Uterus (tissue), 2 donors: ENCODE measurements around the gene LCN10.

ENCODE experiments used
- POLR2A ChIP-seq, 2 donors: fragments of 450-650 bp; IDR thresholded peaks; one replicate each; pipeline ENCODE4 v1.6.1; 2016; ENCODE audit warnings: antibody characterized with exemption in 2 of 2, mild to moderate bottlenecking in 1 of 2, moderate library complexity in 1 of 2
- TF ChIP-seq, protein P1 (sequence below), 4 experiments: fragments of 200-600 bp in 2 of 4; fragments of 450-650 bp in 2 of 4; sonication (generic) in 2 of 4; IDR thresholded peaks; one replicate each; pipeline ENCODE4 v1.5.1; 2016 to 2019; ENCODE audit warnings: antibody characterized with exemption in 4 of 4, mild to moderate bottlenecking in 2 of 4, moderate library complexity in 1 of 4

- TF ChIP-seq, protein P1, sequence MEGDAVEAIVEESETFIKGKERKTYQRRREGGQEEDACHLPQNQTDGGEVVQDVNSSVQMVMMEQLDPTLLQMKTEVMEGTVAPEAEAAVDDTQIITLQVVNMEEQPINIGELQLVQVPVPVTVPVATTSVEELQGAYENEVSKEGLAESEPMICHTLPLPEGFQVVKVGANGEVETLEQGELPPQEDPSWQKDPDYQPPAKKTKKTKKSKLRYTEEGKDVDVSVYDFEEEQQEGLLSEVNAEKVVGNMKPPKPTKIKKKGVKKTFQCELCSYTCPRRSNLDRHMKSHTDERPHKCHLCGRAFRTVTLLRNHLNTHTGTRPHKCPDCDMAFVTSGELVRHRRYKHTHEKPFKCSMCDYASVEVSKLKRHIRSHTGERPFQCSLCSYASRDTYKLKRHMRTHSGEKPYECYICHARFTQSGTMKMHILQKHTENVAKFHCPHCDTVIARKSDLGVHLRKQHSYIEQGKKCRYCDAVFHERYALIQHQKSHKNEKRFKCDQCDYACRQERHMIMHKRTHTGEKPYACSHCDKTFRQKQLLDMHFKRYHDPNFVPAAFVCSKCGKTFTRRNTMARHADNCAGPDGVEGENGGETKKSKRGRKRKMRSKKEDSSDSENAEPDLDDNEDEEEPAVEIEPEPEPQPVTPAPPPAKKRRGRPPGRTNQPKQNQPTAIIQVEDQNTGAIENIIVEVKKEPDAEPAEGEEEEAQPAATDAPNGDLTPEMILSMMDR (IDR thresholded peaks at IDR 0.05) = no peak
- no peak for TF ChIP-seq POLR2A (IDR thresholded peaks at IDR 0.05)
Observed at GRCh38 chr9:136714893-136715274, 27.9 kb downstream of the LCN10 start.
